Inflammatory macrophage treated with lipopolysaccharide for 4 hours (primary cell): ENCODE results near the gene HIC1.

Experiments used
- DNase-seq: peaks from one replicate; pipeline ENCODE4 v3.0.0-alpha.2; 2020

HIC1 gene

DNA sequence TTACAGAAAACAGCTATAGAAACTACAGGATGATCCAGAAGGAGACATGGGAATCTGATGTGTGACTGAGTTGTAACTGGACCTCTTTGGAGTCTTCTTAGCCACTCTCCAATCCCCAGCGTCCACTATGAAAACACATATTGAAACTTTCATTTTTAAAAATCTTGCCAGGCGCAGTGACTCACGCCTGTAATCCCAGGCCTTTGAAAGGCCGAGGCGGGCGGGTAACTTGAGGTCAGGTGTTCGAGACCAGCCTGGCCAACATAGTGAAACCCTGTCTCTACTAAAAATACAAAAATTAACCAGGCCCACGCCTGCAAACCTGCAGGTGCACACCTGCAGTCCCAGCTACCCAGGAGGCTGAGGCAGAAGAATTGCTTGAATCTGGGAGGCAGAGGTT is 53.3 kb downstream of the HIC1 start:
- DNase-seq = no peak

DNA sequence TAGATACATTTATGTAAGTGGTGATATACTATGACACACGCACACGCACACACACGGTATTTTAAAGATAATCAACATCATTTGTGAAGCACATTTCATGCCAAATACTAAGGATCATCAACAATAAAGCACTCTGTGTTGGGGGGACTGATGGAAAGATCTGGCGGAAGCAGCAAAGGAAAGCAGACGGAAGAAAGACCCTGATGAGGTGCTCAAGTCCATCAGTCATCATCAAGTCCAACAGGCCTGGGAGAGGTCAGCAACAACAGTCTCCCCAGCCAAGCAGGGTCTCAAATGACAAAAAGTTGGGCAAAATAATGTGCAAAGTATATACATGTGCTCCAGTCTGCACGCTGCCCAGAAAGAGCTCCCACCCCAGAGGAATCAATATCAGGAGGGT is 55.5 kb downstream of the HIC1 start:
- no peak for DNase-seq

DNA sequence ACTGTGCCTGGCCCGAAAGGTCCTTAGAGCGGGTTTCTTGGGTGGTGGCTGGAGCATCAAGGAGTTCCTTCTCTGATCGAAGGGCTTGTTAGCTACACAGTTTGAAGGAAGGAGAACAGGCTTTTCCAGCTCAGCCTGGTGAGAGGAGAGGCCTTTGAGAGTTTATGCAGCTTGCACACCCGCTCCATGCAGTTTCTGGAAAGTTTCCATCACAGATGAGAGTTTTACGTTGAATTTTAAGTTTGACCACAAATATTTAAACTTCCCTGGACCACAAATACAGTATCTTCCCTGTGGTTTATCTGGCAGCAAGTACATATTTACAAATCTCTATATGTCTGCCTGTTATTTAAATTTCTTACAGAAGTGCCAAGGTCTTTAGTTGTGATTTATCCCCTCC is 56.8 kb downstream of the HIC1 start:
- DNase-seq = no peak
